ES-I3 (cell line): ENCODE data around the gene SIRT6.
"Not testable (repeated sequence)": the region's sequence is repeated elsewhere in the genome, so short reads cannot be mapped to it uniquely, and the experiment has no call there.

ENCODE experiments used
- H3K36me3 ChIP-seq: 2 replicates; pipeline ENCODE4 v1.6.1; 2013; ENCODE audit warnings: mild to moderate bottlenecking, low read length, control low read depth, moderate library complexity; ENCODE audit not compliant: insufficient read depth
- H3K4me1 ChIP-seq: 2 replicates; pipeline ENCODE4 v1.6.1; 2013; ENCODE audit warnings: mild to moderate bottlenecking, control low read depth, low read length; ENCODE audit not compliant: insufficient read depth
- H3K9ac ChIP-seq: 2 replicates; pipeline ENCODE4 v1.6.1; 2013; ENCODE audit warnings: low read depth, mild to moderate bottlenecking, low read length, moderate library complexity
- H3K9me3 ChIP-seq: 2 replicates; pipeline ENCODE4 v1.6.1; 2013; ENCODE audit warnings: mild to moderate bottlenecking, low read length, moderate library complexity; ENCODE audit not compliant: control insufficient read depth, insufficient read depth

SIRT6 gene

DNA sequence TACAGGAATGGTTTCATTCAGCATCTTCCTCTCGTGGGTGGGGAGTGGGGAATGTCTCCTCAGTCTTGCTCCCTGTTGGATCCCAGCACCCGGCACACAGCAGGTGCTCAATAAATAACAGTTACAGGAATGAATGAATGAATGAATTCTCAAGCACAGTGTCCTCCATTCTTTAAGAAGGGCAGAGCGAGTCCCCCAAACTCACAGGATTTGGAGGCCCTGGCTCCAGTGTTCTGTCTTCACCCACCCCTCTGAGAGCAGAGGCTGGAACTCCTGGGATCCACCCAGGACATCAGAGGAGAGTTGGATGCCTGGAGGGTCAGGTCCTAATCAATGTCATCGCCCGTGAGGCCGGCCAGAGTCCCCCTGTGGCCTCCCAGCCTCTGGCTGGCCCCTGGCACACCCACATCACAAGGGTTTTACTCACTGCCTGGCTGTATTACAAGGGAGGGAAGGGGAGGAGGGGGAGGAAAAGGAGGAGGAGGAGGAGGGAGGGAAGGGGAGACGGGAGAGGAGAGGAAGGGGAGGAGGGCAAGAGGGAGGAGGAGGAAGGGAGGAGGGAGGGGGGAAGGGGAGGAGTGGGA, 37.6 kb downstream of the SIRT6 start:
- Histone ChIP-seq H3K4me1 (no peaks in the 10 kb centered on the region; the same call in 1 of the 2 replicates), H3K9me3 (no peaks in the 10 kb centered on the region), H3K9ac (no peak overlapping the region; the same call in 1 of the 2 replicates), H3K36me3 (no peaks in the 10 kb centered on the region)

DNA sequence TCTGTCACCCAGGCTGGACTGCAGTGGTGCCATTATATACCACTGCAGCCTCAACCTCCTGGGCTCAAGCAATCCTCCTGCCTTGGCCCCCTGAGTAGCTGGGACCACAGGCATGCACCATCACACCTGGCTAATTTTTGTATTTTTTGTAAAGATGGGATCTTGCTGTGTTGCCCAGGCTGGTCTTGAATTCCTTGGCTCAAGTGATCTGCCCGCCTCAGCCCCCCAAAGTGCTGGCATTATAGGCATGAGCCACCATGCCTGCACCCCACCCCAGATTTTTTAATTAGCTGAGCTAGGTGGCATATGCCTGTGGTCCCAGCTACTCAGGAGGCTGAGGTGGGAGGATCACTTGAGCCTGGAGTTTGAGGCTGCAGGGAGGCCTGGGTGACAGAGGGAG, 39.4 kb downstream of the SIRT6 start:
- H3K4me1 ChIP-seq, H3K36me3 ChIP-seq, H3K9ac ChIP-seq, H3K9me3 ChIP-seq: not testable (repeated sequence)

DNA sequence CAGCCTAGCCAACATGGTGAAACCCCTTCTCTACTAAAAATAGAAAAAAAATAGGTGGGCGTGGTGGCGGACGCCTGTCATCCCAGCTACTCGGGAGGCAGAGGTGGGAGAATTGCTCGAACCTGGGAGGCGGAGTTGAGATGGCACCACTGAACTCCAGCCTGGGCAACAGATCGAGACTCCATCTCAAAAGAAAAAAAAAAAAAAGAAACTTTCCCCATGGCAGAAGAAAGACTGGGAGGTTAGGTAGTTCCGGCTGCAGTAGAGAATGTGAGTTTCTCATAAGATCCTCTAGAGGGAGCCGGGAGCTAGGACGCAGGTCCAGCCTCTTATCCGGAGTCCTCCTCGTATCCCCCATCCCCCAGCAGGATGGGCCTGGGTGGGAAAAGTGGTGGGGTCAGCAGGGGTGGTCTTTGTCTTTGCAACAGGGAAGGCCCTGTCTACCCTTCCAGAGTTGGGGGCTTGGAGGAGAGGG, 42.1 kb downstream of the SIRT6 start:
- Histone ChIP-seq H3K9ac (no peak overlapping the region), H3K4me1 (no peaks in the 10 kb centered on the region)

DNA sequence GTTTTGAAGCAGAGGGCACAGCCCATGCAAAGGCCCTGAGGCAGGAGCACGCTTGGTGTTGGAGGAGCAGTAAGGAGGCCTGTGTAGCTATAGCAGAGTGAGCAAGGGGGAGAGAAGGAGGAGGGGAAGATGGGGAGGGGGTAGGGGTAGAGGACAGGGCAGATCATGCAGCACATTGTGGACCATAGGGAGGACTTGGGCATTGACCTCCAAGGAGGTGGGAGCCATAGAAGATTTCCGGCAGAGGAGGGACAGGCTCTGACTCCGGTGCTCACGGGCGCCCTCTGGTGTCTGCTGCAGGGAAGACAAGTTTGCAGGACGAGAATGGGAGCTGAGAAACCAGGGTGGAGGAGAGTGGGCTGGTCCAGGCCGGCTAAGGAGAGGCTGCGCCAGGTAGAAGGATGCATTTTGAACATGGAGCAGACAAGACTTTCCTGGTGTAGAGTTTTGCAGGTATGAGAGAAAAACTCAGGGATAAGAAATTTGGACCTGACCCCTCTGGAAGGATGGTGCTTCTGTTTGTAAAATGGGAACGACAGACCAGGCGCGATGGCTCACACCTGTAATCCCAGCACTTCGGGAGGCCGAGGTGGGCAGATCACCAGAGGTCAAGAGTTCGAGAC, 42.6 kb downstream of the SIRT6 start:
- Histone ChIP-seq H3K36me3 (no peaks in the 10 kb centered on the region), H3K9me3 (no peaks in the 10 kb centered on the region), H3K9ac (no peak overlapping the region), H3K4me1 (no peaks in the 10 kb centered on the region)

More for the DNA sequence above, 42.1 kb downstream of the SIRT6 start:
- Histone ChIP-seq H3K36me3 (no peaks in the 10 kb centered on the region), H3K9me3 (no peaks in the 10 kb centered on the region)

DNA sequence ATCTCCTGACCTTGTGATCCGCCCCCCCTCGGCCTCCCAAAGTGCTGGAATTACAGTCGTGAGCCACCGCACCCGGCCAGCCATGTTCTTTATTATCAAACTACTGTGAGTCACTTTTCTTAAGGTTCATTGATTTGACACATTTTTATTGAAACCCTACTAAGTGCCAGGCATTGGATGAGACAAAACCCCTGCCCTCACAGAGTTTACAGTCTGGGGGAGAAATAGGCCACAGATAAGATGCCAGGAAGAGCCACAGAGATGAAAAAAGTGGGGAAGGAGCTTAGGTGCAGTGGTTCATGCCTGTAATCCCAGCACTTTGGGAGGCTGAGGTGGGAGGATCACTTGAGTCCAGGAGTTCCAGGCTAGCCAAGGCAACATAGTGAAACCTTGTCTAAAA, 43.9 kb downstream of the SIRT6 start:
- no peaks in the 10 kb centered on the region for H3K4me1 ChIP-seq
- no peaks in the 10 kb centered on the region for H3K9me3 ChIP-seq
- no peaks in the 10 kb centered on the region for H3K36me3 ChIP-seq

DNA sequence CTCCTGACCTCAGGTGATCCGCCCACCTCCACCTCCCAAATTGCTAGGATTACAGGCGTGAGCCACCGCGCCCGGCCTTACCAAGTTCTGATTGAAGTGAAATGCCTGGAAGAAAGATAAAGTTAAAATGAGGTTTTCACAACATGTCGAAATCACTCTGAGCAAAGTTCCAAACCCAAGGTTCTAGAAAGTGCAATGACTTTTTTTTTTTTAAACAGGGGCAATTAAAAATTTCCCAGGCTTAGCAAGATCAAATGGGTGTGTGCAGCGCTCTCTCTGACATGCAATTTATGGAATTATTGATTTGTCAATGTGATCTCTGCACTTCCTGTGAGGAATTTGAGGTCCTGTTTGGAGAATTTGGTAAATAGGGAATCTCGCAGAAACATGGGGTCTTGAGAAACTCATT, 45.7 kb downstream of the SIRT6 start:
- H3K36me3 ChIP-seq = no peaks in the 10 kb centered on the region
- H3K9me3 ChIP-seq = no peaks in the 10 kb centered on the region
- H3K9ac ChIP-seq = no peak overlapping the region
- H3K4me1 ChIP-seq = no peaks in the 10 kb centered on the region; the same call in 1 of the 2 replicates

More for the DNA sequence above, 43.9 kb downstream of the SIRT6 start:
- H3K9ac ChIP-seq = no peak overlapping the region

DNA sequence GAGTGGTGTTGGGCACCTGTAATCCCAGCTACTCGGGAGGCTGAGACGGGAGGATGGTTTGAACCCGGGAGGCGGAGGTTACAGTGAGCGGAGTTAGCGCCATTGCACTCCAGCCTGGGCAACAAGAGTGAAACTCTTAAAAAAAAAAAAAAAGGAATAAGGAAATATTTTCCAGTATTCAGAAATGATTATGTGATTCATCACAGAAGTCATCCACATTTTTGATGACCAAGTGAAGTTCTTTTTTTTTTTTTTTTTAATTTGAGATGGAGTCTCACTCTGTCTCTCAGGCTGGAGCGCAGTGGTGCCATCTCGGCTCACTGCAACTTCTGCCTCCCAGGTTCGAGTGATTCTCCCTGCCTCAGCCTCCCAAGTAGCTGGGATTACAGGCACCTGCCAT, 47.0 kb downstream of the SIRT6 start:
- H3K36me3 ChIP-seq, H3K9me3 ChIP-seq, H3K9ac ChIP-seq, H3K4me1 ChIP-seq: not testable (repeated sequence)

DNA sequence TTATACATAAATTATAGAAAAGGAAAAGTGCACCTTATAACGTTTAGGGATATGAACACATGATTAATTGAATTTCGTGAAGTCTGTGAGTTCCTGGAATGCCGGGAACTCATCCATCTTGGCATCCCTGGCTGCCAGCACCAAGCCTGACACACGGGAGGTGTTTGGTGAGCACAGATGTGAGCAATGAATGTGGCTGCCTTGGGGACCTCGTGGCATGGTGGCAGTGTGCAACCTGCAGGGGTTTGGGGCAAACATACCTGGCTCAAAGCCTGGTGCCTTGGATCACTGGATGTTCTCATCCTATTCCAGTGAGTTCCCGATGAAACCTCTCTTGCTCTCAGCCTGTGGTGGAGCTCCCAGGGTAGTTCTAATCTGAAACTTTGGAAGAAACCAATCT, 48.0 kb downstream of the SIRT6 start:
- H3K36me3 ChIP-seq = no peaks in the 10 kb centered on the region
- no peaks in the 10 kb centered on the region for H3K9me3 ChIP-seq
- peaks cover 5% of the 10 kb centered on the region; the same call in 1 of the 2 replicates for H3K4me1 ChIP-seq
- H3K9ac ChIP-seq = no peak overlapping the region

DNA sequence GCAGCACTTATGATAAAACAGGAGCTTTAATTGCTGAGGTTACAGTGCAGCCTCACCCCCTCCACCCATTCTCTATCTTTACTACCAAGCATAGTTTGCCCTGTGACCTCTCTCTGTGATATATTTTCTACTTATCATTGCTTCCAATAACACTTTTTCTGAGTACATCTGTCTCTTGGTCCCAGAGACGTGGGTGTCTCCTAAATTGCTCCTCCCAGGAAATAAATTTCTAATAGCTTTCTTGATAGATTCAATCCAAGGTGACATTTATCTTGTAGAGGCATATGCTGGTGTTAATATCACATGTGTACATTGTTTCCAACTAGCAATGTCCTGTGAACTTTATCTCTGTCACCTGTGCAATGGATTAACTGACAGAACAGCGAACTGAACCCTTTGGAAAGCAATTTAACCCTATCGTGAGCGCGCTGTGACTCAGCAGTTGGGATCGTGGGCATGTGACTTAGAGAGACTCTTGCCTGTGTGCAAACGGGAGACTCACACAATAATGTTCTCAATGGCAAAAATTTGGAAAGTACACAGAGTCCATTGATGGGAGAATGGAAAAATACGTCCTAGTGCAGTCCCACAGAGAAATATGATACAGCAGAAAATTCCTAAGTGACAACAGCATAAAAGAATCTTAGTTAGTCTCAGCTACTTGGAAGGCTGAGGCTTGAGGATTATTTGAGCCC, 51.5 kb downstream of the SIRT6 start:
- no peaks in the 10 kb centered on the region for H3K36me3 ChIP-seq
- no peak overlapping the region for H3K9ac ChIP-seq
- H3K4me1 ChIP-seq = peaks cover 5% of the 10 kb centered on the region; the same call in 1 of the 2 replicates
- no peaks in the 10 kb centered on the region for H3K9me3 ChIP-seq

DNA sequence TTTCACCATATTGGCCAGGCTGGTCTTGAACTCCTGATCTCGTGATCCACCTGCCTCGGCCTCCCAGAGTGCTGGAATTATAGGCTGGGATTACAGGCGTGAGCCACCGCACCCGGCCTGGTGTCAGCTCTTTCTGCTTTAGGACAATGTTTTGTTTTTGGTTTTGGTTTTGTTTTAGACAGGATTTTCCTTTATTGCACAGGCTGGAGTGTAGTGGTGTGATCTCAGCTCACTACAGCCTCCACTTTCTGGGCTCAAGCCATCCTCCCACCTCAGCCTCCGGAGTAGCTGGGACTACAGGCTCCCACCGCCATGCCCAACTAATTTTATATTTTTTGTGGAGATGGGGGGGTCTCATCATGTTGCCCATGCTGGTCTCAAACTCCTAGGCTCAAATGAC, 53.3 kb downstream of the SIRT6 start:
- not testable (repeated sequence) for H3K9ac ChIP-seq, H3K4me1 ChIP-seq, H3K36me3 ChIP-seq, H3K9me3 ChIP-seq

DNA sequence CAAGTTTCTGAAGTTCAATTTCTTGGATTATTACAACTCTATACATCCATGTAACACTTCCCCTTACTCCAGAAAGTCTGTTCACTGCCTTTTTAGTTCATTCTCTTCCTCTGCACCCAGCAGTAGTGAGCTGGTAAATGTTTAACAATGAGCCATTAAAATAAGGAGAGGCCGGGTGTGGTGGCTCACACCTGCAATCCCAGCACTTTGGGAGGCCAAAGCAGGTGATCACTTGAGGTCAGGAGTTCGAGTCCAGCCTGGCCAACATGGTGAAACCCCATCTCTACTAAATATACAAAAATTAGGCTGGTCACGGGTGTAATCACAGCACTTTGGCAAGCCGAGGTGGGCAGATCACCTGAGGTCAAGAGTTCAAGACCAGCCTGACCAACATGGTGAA, 55.0 kb downstream of the SIRT6 start:
- not testable (repeated sequence) for H3K9ac ChIP-seq, H3K4me1 ChIP-seq

DNA sequence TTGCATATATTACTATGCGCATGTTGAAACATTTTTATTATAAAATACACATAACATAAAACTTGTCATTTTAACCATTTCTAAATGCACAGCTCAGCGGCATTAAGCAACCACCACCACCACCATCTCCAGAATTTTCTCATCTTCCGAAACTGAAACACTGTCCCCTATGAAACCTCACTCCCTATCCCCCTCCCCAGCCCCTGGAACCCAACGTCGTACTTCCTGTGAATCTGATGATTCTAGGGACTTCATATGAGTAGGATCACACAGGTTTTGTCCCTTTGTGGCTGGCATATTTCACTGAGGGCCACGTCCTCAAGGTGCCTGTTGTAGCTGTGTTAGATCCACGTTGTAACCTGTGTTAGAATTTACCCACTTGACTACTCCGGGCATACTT, 57.7 kb downstream of the SIRT6 start:
- H3K9ac ChIP-seq = peak overlapping the region; percentile 76
- H3K36me3 ChIP-seq = no peaks in the 10 kb centered on the region
- no peaks in the 10 kb centered on the region for H3K4me1 ChIP-seq
- H3K9me3 ChIP-seq = no peaks in the 10 kb centered on the region

More for the DNA sequence above, 55.0 kb downstream of the SIRT6 start:
- not testable (repeated sequence) for H3K9me3 ChIP-seq, H3K36me3 ChIP-seq
